Parathyroid adenoma (tissue), 2 donors: Measurements from ENCODE around the gene STIM1.

Source experiments
- H2AFZ ChIP-seq: fragments of 300-600 bp; sonication (generic); one replicate; pipeline ENCODE4 v1.7.0; 2017; ENCODE audit warnings: antibody characterized with exemption, mild to moderate bottlenecking
- H3K27ac ChIP-seq: fragments of 300-600 bp; sonication (generic); one replicate; pipeline ENCODE4 v1.7.0; 2017
- H3K27me3 ChIP-seq: fragments of 300-600 bp; sonication (generic); one replicate; pipeline ENCODE4 v1.7.0; 2017; ENCODE audit warnings: low read length; ENCODE audit not compliant: control insufficient read depth, insufficient read depth
- H3K36me3 ChIP-seq: fragments of 300-600 bp; sonication (generic); one replicate; pipeline ENCODE4 v1.7.0; 2017; ENCODE audit warnings: low read length; ENCODE audit not compliant: control insufficient read depth, insufficient read depth
- H3K4me1 ChIP-seq: fragments of 300-600 bp; sonication (generic); one replicate; pipeline ENCODE4 v1.7.0; 2017; ENCODE audit warnings: control low read depth
- H3K4me2 ChIP-seq: fragments of 300-600 bp; sonication (generic); one replicate; pipeline ENCODE4 v1.7.0; 2017; ENCODE audit warnings: low read length
- H3K4me3 ChIP-seq: fragments of 300-600 bp; sonication (generic); one replicate; pipeline ENCODE4 v1.7.0; 2017; ENCODE audit warnings: low read depth, low read length
- H3K79me2 ChIP-seq: fragments of 300-600 bp; sonication (generic); one replicate; pipeline ENCODE4 v1.7.0; 2017; ENCODE audit warnings: control low read depth
- H3K9ac ChIP-seq: fragments of 300-600 bp; sonication (generic); one replicate; pipeline ENCODE4 v1.7.0; 2017; ENCODE audit warnings: mild to moderate bottlenecking
- H3K9me3 ChIP-seq: fragments of 300-600 bp; sonication (generic); one replicate; pipeline ENCODE4 v1.7.0; 2017; ENCODE audit warnings: low read length; ENCODE audit not compliant: control insufficient read depth
- CTCF ChIP-seq: fragments of 300-600 bp; sonication (generic); IDR thresholded peaks from one replicate; pipeline ENCODE4 v1.7.0; 2017; ENCODE audit warnings: antibody characterized with exemption, mild to moderate bottlenecking
- donor health status: primary hyperparathyroidism.

Gene STIM1

GRCh38 chr11:3969613-3970012 is 114.1 kb downstream of the STIM1 start:
- Histone ChIP-seq H2AFZ (no peak overlapping the region), H3K27ac (no peak overlapping the region), H3K79me2 (peaks cover 3% of the 10 kb centered on the region), H3K27me3 (no peaks in the 10 kb centered on the region), H3K4me1 (no peaks in the 10 kb centered on the region), H3K4me3 (no peak overlapping the region), H3K4me2 (no peak overlapping the region), H3K9me3 (no peaks in the 10 kb centered on the region), H3K36me3 (no peaks in the 10 kb centered on the region), H3K9ac (no peak overlapping the region)
- no peak for TF ChIP-seq CTCF

- Histone ChIP-seq H3K27ac (no peak overlapping the region), H3K4me3 (no peak overlapping the region), H3K4me2 (no peak overlapping the region), H3K79me2 (no peaks in the 10 kb centered on the region), H2AFZ (no peak overlapping the region), H3K36me3 (no peaks in the 10 kb centered on the region), H3K27me3 (no peaks in the 10 kb centered on the region), H3K9me3 (no peaks in the 10 kb centered on the region), H3K4me1 (no peaks in the 10 kb centered on the region), H3K9ac (no peak overlapping the region)
- TF ChIP-seq CTCF: no peak
These were observed 114.6 kb downstream of the STIM1 start for GRCh38 chr11:3970108-3970507.

GRCh38 chr11:3971756-3972404 is 116.4 kb downstream of the STIM1 start:
- Histone ChIP-seq H3K27ac (no peak overlapping the region), H3K4me3 (no peak overlapping the region), H3K4me2 (no peak overlapping the region), H3K79me2 (no peaks in the 10 kb centered on the region), H3K27me3 (no peaks in the 10 kb centered on the region), H3K36me3 (no peaks in the 10 kb centered on the region), H3K9me3 (no peaks in the 10 kb centered on the region), H3K9ac (no peak overlapping the region), H2AFZ (no peak overlapping the region), H3K4me1 (no peaks in the 10 kb centered on the region)
- TF ChIP-seq CTCF: no peak

GRCh38 chr11:3972431-3972830 is 117.0 kb downstream of the STIM1 start:
- H3K4me1 ChIP-seq: no peaks in the 10 kb centered on the region
- H3K36me3 ChIP-seq: no peaks in the 10 kb centered on the region
- H3K4me3 ChIP-seq: no peak overlapping the region
- H2AFZ ChIP-seq: no peak overlapping the region
- H3K79me2 ChIP-seq: no peaks in the 10 kb centered on the region
- H3K27ac ChIP-seq: no peak overlapping the region
- no peaks in the 10 kb centered on the region for H3K9me3 ChIP-seq
- H3K9ac ChIP-seq: no peak overlapping the region
- H3K27me3 ChIP-seq: no peaks in the 10 kb centered on the region
- no peak for TF ChIP-seq CTCF
- no peak overlapping the region for H3K4me2 ChIP-seq

- no peak overlapping the region for H3K9ac ChIP-seq
- H3K79me2 ChIP-seq: peaks cover 4% of the 10 kb centered on the region
- H3K27me3 ChIP-seq: no peaks in the 10 kb centered on the region
- no peaks in the 10 kb centered on the region for H3K9me3 ChIP-seq
- H3K27ac ChIP-seq: no peak overlapping the region
- no peak overlapping the region for H3K4me2 ChIP-seq
- TF ChIP-seq CTCF: no peak
- H2AFZ ChIP-seq: no peak overlapping the region
- no peaks in the 10 kb centered on the region for H3K36me3 ChIP-seq
- no peak overlapping the region for H3K4me3 ChIP-seq
- H3K4me1 ChIP-seq: no peaks in the 10 kb centered on the region
These were observed 121.6 kb downstream of the STIM1 start for GRCh38 chr11:3977078-3977477.
